HG03439 (cell line): Measurements from ENCODE around the gene INTS12.
A peak's percentile ranks its signal among the peaks of the same experiment; 100 is the strongest.
"Not testable (repeated sequence)": the region's sequence is repeated elsewhere in the genome, so short reads cannot be mapped to it uniquely, and the experiment has no call there.

Experiments used
- ATAC-seq: cut with Tn5 transposase; IDR thresholded peaks from one replicate; pipeline ENCODE4 v1.9.1; 2021; ENCODE audit warnings: mild to moderate bottlenecking, moderate library complexity; ENCODE audit not compliant: unreplicated experiment

Gene INTS12

GRCh38 chr4:105708181-105709080, at the start of gene INTS12, which contains the start of gene GSTCD:
TSS of gene INTS12 (minus strand) at chr4:105708689. CDS start at chr4:105700005, 8,684 bp downstream.
TSS of gene GSTCD (plus strand) at chr4:105708784. CDS start at chr4:105717614, 8,830 bp downstream.
- peak; percentile 84 for ATAC-seq

GRCh38 chr4:105755375-105755774, 46.9 kb upstream of the INTS12 start:
- no peak for ATAC-seq

- ATAC-seq: no peak
Measured at GRCh38 chr4:105753361-105753760, 44.9 kb upstream of the INTS12 start.

- ATAC-seq: no peak
Measured at GRCh38 chr4:105751718-105752299, 43.3 kb upstream of the INTS12 start.

GRCh38 chr4:105748222-105748621, 39.7 kb upstream of the INTS12 start:
- ATAC-seq: no peak

- no peak for ATAC-seq
Measured at GRCh38 chr4:105741548-105741947, 33.1 kb upstream of the INTS12 start.

- ATAC-seq: not testable (repeated sequence)
Measured at GRCh38 chr4:105735217-105735616, 26.7 kb upstream of the INTS12 start.

GRCh38 chr4:105729895-105730294, 21.4 kb upstream of the INTS12 start:
- ATAC-seq: not testable (repeated sequence)

GRCh38 chr4:105725623-105726022, 17.1 kb upstream of the INTS12 start:
- ATAC-seq: no peak

GRCh38 chr4:105719204-105719603, 10.7 kb upstream of the INTS12 start:
- no peak for ATAC-seq

GRCh38 chr4:105715692-105716278, 7.3 kb upstream of the INTS12 start:
- ATAC-seq: no peak

GRCh38 chr4:105714932-105715331, 6.4 kb upstream of the INTS12 start:
- ATAC-seq: no peak

GRCh38 chr4:105714071-105714521, 5.6 kb upstream of the INTS12 start:
- ATAC-seq: peak; percentile 63

GRCh38 chr4:105712766-105713165, 4.3 kb upstream of the INTS12 start:
- ATAC-seq: no peak

- ATAC-seq: no peak
Measured at GRCh38 chr4:105710678-105711077, 2.2 kb upstream of the INTS12 start.

- ATAC-seq: no peak
Measured at GRCh38 chr4:105710012-105710600, 1.6 kb upstream of the INTS12 start.

- ATAC-seq: peak; percentile 32
Measured at GRCh38 chr4:105709081-105709450, 577 bp upstream of the INTS12 start.

GRCh38 chr4:105707782-105708180, 708 bp downstream of the INTS12 start:
- ATAC-seq: no peak

GRCh38 chr4:105698607-105699006, 9.9 kb downstream of the INTS12 start:
- no peak for ATAC-seq

GRCh38 chr4:105695832-105696231, 12.7 kb downstream of the INTS12 start:
- not testable (repeated sequence) for ATAC-seq

GRCh38 chr4:105694812-105695211, 13.7 kb downstream of the INTS12 start:
- not testable (repeated sequence) for ATAC-seq
